ENCODE results near the gene ARHGEF38. TPM values are rescaled to one million over a fixed set of nuclear protein-coding genes. Genes with fewer than 3 reads are reported as not detected.

ARHGEF38 gene
- total and polyA plus RNA-seq, 4 donors = 0.03 to 0.92 (median 0.37) TPM

DNA sequence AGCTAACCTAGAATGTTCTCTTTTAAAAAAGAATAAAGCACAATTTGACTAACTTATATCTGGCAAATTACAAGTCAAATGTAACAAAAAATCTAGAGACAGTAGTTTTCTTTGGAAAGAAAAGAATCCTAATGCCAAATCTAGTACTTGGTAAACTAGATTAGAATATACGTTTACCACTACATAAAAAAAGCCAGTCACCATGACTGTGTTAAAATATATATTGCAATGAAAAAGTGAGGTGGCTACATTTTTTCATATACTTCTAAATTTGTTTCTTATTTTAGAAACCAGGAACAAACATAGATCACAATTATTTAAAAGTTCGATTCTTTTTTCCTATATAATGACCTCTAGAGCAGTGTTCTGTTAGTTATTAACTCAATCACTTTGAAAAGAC lies 48.9 kb upstream of the ARHGEF38 start (continued):
- TF ChIP-seq, protein P1, sequence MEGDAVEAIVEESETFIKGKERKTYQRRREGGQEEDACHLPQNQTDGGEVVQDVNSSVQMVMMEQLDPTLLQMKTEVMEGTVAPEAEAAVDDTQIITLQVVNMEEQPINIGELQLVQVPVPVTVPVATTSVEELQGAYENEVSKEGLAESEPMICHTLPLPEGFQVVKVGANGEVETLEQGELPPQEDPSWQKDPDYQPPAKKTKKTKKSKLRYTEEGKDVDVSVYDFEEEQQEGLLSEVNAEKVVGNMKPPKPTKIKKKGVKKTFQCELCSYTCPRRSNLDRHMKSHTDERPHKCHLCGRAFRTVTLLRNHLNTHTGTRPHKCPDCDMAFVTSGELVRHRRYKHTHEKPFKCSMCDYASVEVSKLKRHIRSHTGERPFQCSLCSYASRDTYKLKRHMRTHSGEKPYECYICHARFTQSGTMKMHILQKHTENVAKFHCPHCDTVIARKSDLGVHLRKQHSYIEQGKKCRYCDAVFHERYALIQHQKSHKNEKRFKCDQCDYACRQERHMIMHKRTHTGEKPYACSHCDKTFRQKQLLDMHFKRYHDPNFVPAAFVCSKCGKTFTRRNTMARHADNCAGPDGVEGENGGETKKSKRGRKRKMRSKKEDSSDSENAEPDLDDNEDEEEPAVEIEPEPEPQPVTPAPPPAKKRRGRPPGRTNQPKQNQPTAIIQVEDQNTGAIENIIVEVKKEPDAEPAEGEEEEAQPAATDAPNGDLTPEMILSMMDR (IDR thresholded peaks at IDR 0.05; ENCODE audit: low read depth, low read length, missing input control) = no peak
- no peak for TF ChIP-seq HNF4G (IDR thresholded peaks at IDR 0.05)
- no peak for TF ChIP-seq RAD21 (IDR thresholded peaks at IDR 0.05)
- TF ChIP-seq GABPA (IDR thresholded peaks at IDR 0.05 in 1 of 2, conservative IDR thresholded peaks at IDR 0.05 in 1 of 2) = no peak
- TF ChIP-seq HNF4A (conservative IDR thresholded peaks at IDR 0.05) = no peak
- TF ChIP-seq, protein P2, sequence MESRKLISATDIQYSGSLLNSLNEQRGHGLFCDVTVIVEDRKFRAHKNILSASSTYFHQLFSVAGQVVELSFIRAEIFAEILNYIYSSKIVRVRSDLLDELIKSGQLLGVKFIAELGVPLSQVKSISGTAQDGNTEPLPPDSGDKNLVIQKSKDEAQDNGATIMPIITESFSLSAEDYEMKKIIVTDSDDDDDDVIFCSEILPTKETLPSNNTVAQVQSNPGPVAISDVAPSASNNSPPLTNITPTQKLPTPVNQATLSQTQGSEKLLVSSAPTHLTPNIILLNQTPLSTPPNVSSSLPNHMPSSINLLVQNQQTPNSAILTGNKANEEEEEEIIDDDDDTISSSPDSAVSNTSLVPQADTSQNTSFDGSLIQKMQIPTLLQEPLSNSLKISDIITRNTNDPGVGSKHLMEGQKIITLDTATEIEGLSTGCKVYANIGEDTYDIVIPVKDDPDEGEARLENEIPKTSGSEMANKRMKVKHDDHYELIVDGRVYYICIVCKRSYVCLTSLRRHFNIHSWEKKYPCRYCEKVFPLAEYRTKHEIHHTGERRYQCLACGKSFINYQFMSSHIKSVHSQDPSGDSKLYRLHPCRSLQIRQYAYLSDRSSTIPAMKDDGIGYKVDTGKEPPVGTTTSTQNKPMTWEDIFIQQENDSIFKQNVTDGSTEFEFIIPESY (IDR thresholded peaks at IDR 0.05) = no peak
- no peak for TF ChIP-seq SP1 (IDR thresholded peaks at IDR 0.05)
- TF ChIP-seq FOXA1 (IDR thresholded peaks at IDR 0.05) = no peak

DNA sequence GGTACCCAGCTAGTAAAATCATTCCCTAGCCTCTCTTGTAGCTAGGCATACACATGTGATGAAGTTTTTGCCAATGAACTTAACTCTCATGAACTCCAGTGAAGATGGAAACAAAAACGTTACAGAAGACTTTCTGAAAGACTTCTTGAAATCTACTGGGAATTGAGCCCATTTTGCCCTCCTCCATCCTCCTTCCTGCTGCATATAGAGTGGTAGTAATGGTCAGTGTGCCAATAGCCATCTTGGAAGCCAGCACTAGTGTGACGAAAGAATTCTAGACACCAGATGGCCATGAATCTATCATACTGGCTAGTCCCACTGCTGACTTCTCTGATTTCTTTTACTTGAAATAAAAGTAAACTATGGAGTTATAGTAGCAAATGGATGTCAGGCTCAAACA lies 47.7 kb upstream of the ARHGEF38 start:
- no peaks in the 10 kb centered on the region for H3K27me3 ChIP-seq (ENCODE audit: control insufficient read depth in 4 of 4, insufficient read depth in 4 of 4, low read length in 3 of 4)
- no peak for TF ChIP-seq RAD21 (IDR thresholded peaks at IDR 0.05)
- TF ChIP-seq, protein P1 (IDR thresholded peaks at IDR 0.05; ENCODE audit: low read depth, low read length, missing input control) = no peak
- no peak for TF ChIP-seq RXRA (IDR thresholded peaks at IDR 0.05)
- TF ChIP-seq, protein P3, sequence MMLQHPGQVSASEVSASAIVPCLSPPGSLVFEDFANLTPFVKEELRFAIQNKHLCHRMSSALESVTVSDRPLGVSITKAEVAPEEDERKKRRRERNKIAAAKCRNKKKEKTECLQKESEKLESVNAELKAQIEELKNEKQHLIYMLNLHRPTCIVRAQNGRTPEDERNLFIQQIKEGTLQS (IDR thresholded peaks at IDR 0.05) = no peak
- no peak for TF ChIP-seq FOXA1 (IDR thresholded peaks at IDR 0.05)
- TF ChIP-seq TAF1 (conservative IDR thresholded peaks at IDR 0.05) = no peak
- no peak for TF ChIP-seq EGR1 (IDR thresholded peaks at IDR 0.05; ENCODE audit: low read depth in 2 of 2)
- no peaks in the 10 kb centered on the region for H3K4me1 ChIP-seq (ENCODE audit: control insufficient read depth in 4 of 4, insufficient read depth in 4 of 4, low read length in 3 of 4)
- H3K9ac ChIP-seq (ENCODE audit: low read depth in 1 of 2, low read length in 2 of 2) = no peak overlapping the region
- H3K27ac ChIP-seq (ENCODE audit: low read depth in 1 of 2, low read length in 2 of 2) = no peak overlapping the region
- H3K36me3 ChIP-seq (ENCODE audit: control insufficient read depth in 4 of 4, insufficient read depth in 3 of 4, low read depth in 1 of 4, low read length in 3 of 4) = no peaks in the 10 kb centered on the region
- 65% methylated on average over 2 of the region's 2 CpGs for WGBS
- DNase-seq (ENCODE audit: low spot score) = no peak
- no peaks in the 10 kb centered on the region for H3K9me3 ChIP-seq (ENCODE audit: control insufficient read depth in 4 of 4, low read length in 3 of 4)
- no peak overlapping the region for H3K4me3 ChIP-seq (ENCODE audit: low read depth in 1 of 3, low read length in 3 of 3)

DNA sequence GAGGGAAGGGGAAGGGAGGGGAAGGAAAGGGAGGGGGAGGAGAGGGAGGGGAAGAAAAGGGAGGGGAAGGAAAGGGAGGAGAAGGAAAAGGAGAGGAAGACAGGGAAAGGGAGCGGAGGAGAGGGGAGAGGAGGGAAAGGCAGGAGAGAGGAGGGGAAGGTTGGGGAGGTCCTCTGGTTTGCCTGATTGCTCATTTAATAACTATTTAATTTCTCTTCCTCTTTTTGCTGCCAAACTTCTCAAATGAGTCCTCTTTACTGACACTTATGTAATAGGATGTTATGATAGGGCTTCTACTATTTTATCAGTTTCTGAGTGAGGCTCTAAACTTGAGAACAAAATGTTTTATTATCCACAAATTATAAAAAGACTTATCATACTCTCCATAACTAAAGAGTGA lies 43.1 kb upstream of the ARHGEF38 start:
- Histone ChIP-seq H3K4me3 (ENCODE audit: low read depth in 1 of 3, low read length in 3 of 3) (no peak overlapping the region), H3K4me1 (ENCODE audit: control insufficient read depth in 4 of 4, insufficient read depth in 4 of 4, low read length in 3 of 4) (no peaks in the 10 kb centered on the region), H3K9ac (ENCODE audit: low read depth in 1 of 2, low read length in 2 of 2) (no peak overlapping the region), H3K36me3 (ENCODE audit: control insufficient read depth in 4 of 4, insufficient read depth in 3 of 4, low read depth in 1 of 4, low read length in 3 of 4) (no peaks in the 10 kb centered on the region), H3K9me3 (ENCODE audit: control insufficient read depth in 4 of 4, low read length in 3 of 4) (no peaks in the 10 kb centered on the region), H3K27me3 (ENCODE audit: control insufficient read depth in 4 of 4, insufficient read depth in 4 of 4, low read length in 3 of 4) (no peaks in the 10 kb centered on the region), H3K27ac (ENCODE audit: low read depth in 1 of 2, low read length in 2 of 2) (no peak overlapping the region)
- DNase-seq (ENCODE audit: low spot score) = no peak
- TF ChIP-seq TAF1 (conservative IDR thresholded peaks at IDR 0.05) = no peak
- TF ChIP-seq, protein P1 (IDR thresholded peaks at IDR 0.05; ENCODE audit: low read depth, low read length, missing input control) = no peak
- 82% methylated on average over 1 of the region's 1 CpG for WGBS

All from liver (tissue), 9 donors.